Caco-2 (cell line): ENCODE data around the gene LHX4. TPM values are rescaled to one million over a fixed set of nuclear protein-coding genes. Genes with fewer than 3 reads are reported as not detected.

Source experiments
- BruUV-seq: library from RNA; stranded (reverse); fragments of 400-500 nt; replicated peaks from 2 replicates; lab custom pipeline; 2021; lab: Mats Ljungman, UMichigan
- CTCF ChIA-PET: fragments of 300-600 bp; sonication (Branson Sonifier 250); formaldehyde crosslinking; loops from one replicate; lab custom pipeline; 2022; ENCODE audit warnings: antibody characterized with exemption; lab: Charles Lee
- POLR2A ChIA-PET: fragments of 300-600 bp; sonication (Branson Sonifier 250); formaldehyde crosslinking; loops from one replicate; lab custom pipeline; 2022; ENCODE audit warnings: antibody characterized with exemption; lab: Charles Lee
- DNase-seq, 2 experiments: peaks; one replicate each; pipeline versions ENCODE4 v3.0.0 to v3.0.0-alpha.2; 2020 to 2022
- H3K27me3 ChIP-seq: replicated peaks from 2 replicates; pipeline ENCODE4 v1.6.0; 2011; ENCODE audit warnings: low read length; ENCODE audit not compliant: control insufficient read depth, insufficient read depth
- H3K36me3 ChIP-seq: 2 replicates; pipeline ENCODE4 v1.5.1; 2011; ENCODE audit warnings: low read length; ENCODE audit not compliant: control insufficient read depth, insufficient read depth
- H3K4me1 ChIP-seq: fragments of 250-450 bp; sonication (Bioruptor Pico); 2 replicates; pipeline ENCODE4 v1.5.1; 2020; ENCODE audit warnings: mild to moderate bottlenecking
- H3K4me3 ChIP-seq: 2 replicates; pipeline ENCODE4 v1.5.1; 2011; ENCODE audit warnings: low read depth, mild to moderate bottlenecking, control low read depth, low read length
- H3K9me3 ChIP-seq: fragments of 250-450 bp; sonication (Bioruptor Pico); 2 replicates; pipeline ENCODE4 v1.5.1; 2020; ENCODE audit warnings: mild to moderate bottlenecking, moderate library complexity
- H3K27ac Mint-ChIP-seq: one replicate; pipeline ENCODE4 v1.8.0; 2022; ENCODE audit warnings: mixed read lengths; ENCODE audit not compliant: unreplicated experiment
- H3K27me3 Mint-ChIP-seq: one replicate; pipeline ENCODE4 v1.8.0; 2022; ENCODE audit warnings: mixed read lengths; ENCODE audit not compliant: insufficient read depth, unreplicated experiment
- H3K36me3 Mint-ChIP-seq: one replicate; pipeline ENCODE4 v1.8.0; 2022; ENCODE audit warnings: mild to moderate bottlenecking, mixed read lengths; ENCODE audit not compliant: insufficient read depth, unreplicated experiment
- H3K4me1 Mint-ChIP-seq: one replicate; pipeline ENCODE4 v1.8.0; 2022; ENCODE audit warnings: low read depth, mixed read lengths; ENCODE audit not compliant: unreplicated experiment
- H3K4me3 Mint-ChIP-seq: one replicate; pipeline ENCODE4 v1.8.0; 2022; ENCODE audit warnings: mild to moderate bottlenecking, moderate library complexity, mixed read lengths; ENCODE audit not compliant: unreplicated experiment
- H3K9me3 Mint-ChIP-seq: one replicate; pipeline ENCODE4 v1.8.0; 2022; ENCODE audit warnings: mixed read lengths; ENCODE audit not compliant: unreplicated experiment
- intact Hi-C: fragments of 100-400 bp; cut with micrococcal nuclease; formaldehyde crosslinking; loops from one replicate; pipeline ENCODE4 v1.10.0; 2022; ENCODE audit not compliant: unreplicated experiment
- total RNA-seq: library from RNA; stranded (reverse); gene quantifications from 2 replicates; pipeline ENCODE4 v1.2.3, GENCODE V29; 2022
- TF ChIP-seq, protein P1 (sequence below), 2 experiments: fragments of 200-600 bp in 1 of 2; IDR thresholded peaks; 1 replicate in 1 of 2; 2 replicates in 1 of 2; pipeline versions ENCODE4 v1.5.1 to v1.8.0; 2011 to 2022; ENCODE audit warnings: antibody characterized with exemption in 1 of 2, control low read depth in 1 of 2, inconsistent platforms in 1 of 2, low read depth in 1 of 2, low read length in 1 of 2, mild to moderate bottlenecking in 1 of 2, moderate library complexity in 1 of 2; ENCODE audit not compliant: insufficient read depth in 1 of 2, severe bottlenecking in 1 of 2, unreplicated experiment in 1 of 2

The LHX4 gene
- total RNA-seq, 1 experiment from 2014 or later = 0.16 TPM

DNA sequence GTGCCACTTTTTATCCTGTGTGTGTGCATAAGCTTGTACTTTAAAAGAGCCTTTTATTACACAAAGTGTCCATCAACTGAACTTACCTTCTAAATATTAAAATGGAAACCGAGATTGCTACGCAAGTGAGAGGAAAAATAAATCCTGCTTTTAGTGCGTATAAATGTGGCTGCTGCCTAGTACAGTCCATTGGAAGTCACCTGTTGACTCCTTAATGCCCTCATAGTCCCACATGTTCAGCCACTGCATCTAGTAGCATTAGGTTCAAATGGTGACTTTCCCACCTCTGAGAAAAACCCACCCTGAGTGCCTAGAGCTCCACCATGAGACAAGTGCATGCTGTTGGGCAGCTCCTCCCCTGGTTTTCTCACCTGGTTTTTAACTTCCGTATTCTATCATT is 53.0 kb downstream of the LHX4 start:
- H3K36me3 Mint-ChIP-seq = peaks cover 37% of the 10 kb centered on the region
- TF ChIP-seq, protein P1, sequence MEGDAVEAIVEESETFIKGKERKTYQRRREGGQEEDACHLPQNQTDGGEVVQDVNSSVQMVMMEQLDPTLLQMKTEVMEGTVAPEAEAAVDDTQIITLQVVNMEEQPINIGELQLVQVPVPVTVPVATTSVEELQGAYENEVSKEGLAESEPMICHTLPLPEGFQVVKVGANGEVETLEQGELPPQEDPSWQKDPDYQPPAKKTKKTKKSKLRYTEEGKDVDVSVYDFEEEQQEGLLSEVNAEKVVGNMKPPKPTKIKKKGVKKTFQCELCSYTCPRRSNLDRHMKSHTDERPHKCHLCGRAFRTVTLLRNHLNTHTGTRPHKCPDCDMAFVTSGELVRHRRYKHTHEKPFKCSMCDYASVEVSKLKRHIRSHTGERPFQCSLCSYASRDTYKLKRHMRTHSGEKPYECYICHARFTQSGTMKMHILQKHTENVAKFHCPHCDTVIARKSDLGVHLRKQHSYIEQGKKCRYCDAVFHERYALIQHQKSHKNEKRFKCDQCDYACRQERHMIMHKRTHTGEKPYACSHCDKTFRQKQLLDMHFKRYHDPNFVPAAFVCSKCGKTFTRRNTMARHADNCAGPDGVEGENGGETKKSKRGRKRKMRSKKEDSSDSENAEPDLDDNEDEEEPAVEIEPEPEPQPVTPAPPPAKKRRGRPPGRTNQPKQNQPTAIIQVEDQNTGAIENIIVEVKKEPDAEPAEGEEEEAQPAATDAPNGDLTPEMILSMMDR (IDR thresholded peaks at IDR 0.05; ENCODE audit: insufficient read depth in 1 of 2, low read depth in 1 of 2, low read length in 1 of 2, severe bottlenecking in 1 of 2, unreplicated experiment in 1 of 2) = no peak
- Histone ChIP-seq H3K36me3 (peaks cover 2% of the 10 kb centered on the region), H3K4me3 (no peak overlapping the region), H3K27me3 (no peaks in the 10 kb centered on the region), H3K9me3 (no peaks in the 10 kb centered on the region), H3K4me1 (0 out of 2 replicates have a peak, but pooled peaks cover 6% of the 10 kb centered on the region)
- DNase-seq = no peak
- POLR2A ChIA-PET = no interaction called here
- BruUV-seq = no TSS peak
- no peaks in the 10 kb centered on the region for H3K9me3 Mint-ChIP-seq
- no peaks in the 10 kb centered on the region for H3K4me1 Mint-ChIP-seq
- CTCF ChIA-PET = interaction anchor here (0.8 to 1.1 kb wide), 3 partner anchors 13 to 131 kb away, joined by 3 to 6 read pairs (median 4); no protein-coding TSS in a partner anchor
- no peak overlapping the region for H3K4me3 Mint-ChIP-seq
- no peak overlapping the region for H3K27ac Mint-ChIP-seq
- intact Hi-C loops = no loop called here
- H3K27me3 Mint-ChIP-seq = no peaks in the 10 kb centered on the region

DNA sequence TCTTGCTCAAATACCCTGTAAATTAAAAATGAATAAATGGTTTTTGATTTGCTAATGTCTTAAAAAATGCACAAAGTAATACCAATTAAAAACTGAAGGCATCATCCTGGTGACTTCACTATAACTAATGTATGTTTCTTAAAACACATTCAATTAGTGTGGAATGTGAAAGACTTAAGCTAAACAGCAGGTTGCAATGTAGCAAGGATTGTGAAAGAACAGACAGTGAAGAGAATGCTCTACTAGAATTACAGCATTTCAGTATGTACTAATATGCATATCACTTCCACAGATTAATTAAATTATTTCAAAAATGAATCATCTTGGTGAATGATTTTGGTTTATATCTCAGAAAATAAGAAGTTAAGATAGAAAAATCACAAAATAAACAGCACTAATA is 56.4 kb downstream of the LHX4 start:
- Mint-ChIP-seq H3K9me3 (no peaks in the 10 kb centered on the region), H3K27me3 (no peaks in the 10 kb centered on the region), H3K4me3 (no peak overlapping the region), H3K36me3 (peaks cover 25% of the 10 kb centered on the region), H3K27ac (no peak overlapping the region), H3K4me1 (no peaks in the 10 kb centered on the region)
- Histone ChIP-seq H3K36me3 (no peaks in the 10 kb centered on the region), H3K9me3 (no peaks in the 10 kb centered on the region; the same call in 1 of the 2 replicates), H3K4me3 (no peak overlapping the region), H3K4me1 (peaks cover 14% of the 10 kb centered on the region; the same call in 1 of the 2 replicates), H3K27me3 (no peaks in the 10 kb centered on the region)
- intact Hi-C loops = no loop called here
- CTCF ChIA-PET = no interaction called here
- TF ChIP-seq, protein P1 (IDR thresholded peaks at IDR 0.05; ENCODE audit: insufficient read depth in 1 of 2, low read depth in 1 of 2, low read length in 1 of 2, severe bottlenecking in 1 of 2, unreplicated experiment in 1 of 2) = no peak
- POLR2A ChIA-PET = no interaction called here
- DNase-seq = no peak
- BruUV-seq = no TSS peak

DNA sequence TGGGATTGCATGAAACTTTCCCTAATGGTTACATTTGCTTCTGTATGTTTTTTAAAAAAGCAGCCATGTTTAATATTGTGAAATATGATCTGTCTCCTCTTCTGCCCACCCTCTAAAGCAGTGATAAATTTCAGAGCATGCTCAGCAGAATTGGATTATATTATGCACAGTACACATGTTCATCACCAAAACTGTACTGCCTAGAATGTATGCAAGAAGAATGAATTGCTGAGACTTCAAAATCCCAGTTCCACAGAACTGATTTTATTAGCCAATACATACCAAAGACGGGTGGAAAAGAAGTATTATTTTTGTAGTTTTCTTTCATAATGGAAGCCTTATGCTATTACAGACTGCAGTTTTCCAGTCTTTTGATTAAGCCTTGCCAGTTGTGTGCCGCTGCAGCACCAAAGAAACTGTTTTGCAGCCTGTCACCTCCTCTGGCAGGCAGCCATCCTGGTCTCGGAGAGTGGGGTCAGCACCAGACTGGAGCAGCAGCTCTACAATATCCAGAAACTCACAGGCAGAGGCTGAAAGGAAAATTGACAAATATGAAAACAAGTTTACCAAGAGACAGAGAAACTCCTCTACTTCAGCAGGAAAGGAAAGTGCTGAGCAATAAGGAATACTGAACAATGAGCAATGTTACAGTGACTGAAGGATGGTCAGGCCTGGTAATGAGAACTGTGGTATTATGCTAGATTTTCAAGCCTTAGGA is 58.1 kb downstream of the LHX4 start:
- H3K27me3 ChIP-seq = no peaks in the 10 kb centered on the region
- Mint-ChIP-seq H3K4me3 (no peak overlapping the region), H3K4me1 (peaks cover 6% of the 10 kb centered on the region), H3K27me3 (no peaks in the 10 kb centered on the region), H3K27ac (no peak overlapping the region), H3K36me3 (peaks cover 24% of the 10 kb centered on the region), H3K9me3 (no peaks in the 10 kb centered on the region)
- no peak overlapping the region for H3K4me3 ChIP-seq
- ChIA-PET CTCF (no interaction called here), POLR2A (no interaction called here)
- intact Hi-C loops = no loop called here
- peaks cover 7% of the 10 kb centered on the region; the same call in 1 of the 2 replicates for H3K4me1 ChIP-seq
- TF ChIP-seq, protein P1 (IDR thresholded peaks at IDR 0.05; ENCODE audit: insufficient read depth in 1 of 2, low read depth in 1 of 2, low read length in 1 of 2, severe bottlenecking in 1 of 2, unreplicated experiment in 1 of 2) = no peak
- BruUV-seq = no TSS peak
- H3K9me3 ChIP-seq = no peaks in the 10 kb centered on the region; the same call in 1 of the 2 replicates
- H3K36me3 ChIP-seq = no peaks in the 10 kb centered on the region
- no peak for DNase-seq
